Lung (tissue), 12 donors: Measurements from ENCODE around the gene SCGB1A1. TPM values are rescaled to one million over a fixed set of nuclear protein-coding genes. Genes with fewer than 3 reads are reported as not detected.

ENCODE experiments used
- ATAC-seq: fragments of 200-7000 bp; cut with Tn5 transposase; one replicate; pipeline ENCODE4 v1.9.1; 2020; ENCODE audit warnings: moderate number of reproducible peaks; ENCODE audit not compliant: insufficient read depth, low FRiP score
- DNase-seq, 3 donors: peaks; one replicate each; pipeline ENCODE4 v3.0.0-alpha.2; 2013 to 2017
- H3K27ac ChIP-seq, 2 donors: one replicate each; pipeline ENCODE4 v1.5.1; 2013; ENCODE audit warnings: mild to moderate bottlenecking in 2 of 2, moderate library complexity in 2 of 2, control low read depth in 1 of 2, inconsistent platforms in 1 of 2, low read depth in 1 of 2, low read length in 1 of 2
- H3K27me3 ChIP-seq, 3 donors: one replicate each; pipeline ENCODE4 v1.5.1; 2013; ENCODE audit warnings: low read length in 2 of 3; ENCODE audit not compliant: control insufficient read depth in 3 of 3, insufficient read depth in 3 of 3
- H3K36me3 ChIP-seq, 4 donors: one replicate each; pipeline ENCODE4 v1.5.1; 2013; ENCODE audit warnings: low read length in 4 of 4, mild to moderate bottlenecking in 1 of 4, moderate library complexity in 1 of 4; ENCODE audit not compliant: control insufficient read depth in 4 of 4, insufficient read depth in 4 of 4
- H3K4me1 ChIP-seq, 5 donors: one replicate each; pipeline ENCODE4 v1.5.1; 2013; ENCODE audit warnings: low read length in 5 of 5, mild to moderate bottlenecking in 2 of 5, moderate library complexity in 1 of 5; ENCODE audit not compliant: control insufficient read depth in 5 of 5, insufficient read depth in 5 of 5
- H3K4me3 ChIP-seq: one replicate; pipeline ENCODE4 v1.5.1; 2013; ENCODE audit warnings: mild to moderate bottlenecking, control low read depth, moderate library complexity
- H3K9ac ChIP-seq, 2 donors: one replicate each; pipeline ENCODE4 v1.5.1; 2013; ENCODE audit warnings: low read length in 2 of 2, control low read depth in 1 of 2; ENCODE audit not compliant: insufficient read depth in 1 of 2
- H3K9me3 ChIP-seq, 4 donors: one replicate each; pipeline ENCODE4 v1.5.1; 2013; ENCODE audit warnings: low read length in 3 of 4, mild to moderate bottlenecking in 1 of 4, moderate library complexity in 1 of 4; ENCODE audit not compliant: control insufficient read depth in 4 of 4, insufficient read depth in 3 of 4
- CTCF ChIP-seq: IDR thresholded peaks from 2 replicates; pipeline ENCODE4 v1.5.1; 2012; ENCODE audit warnings: mild to moderate bottlenecking; ENCODE audit errors: control extremely low read depth, extremely low read depth
- WGBS, 2 donors: extraction: QIAGEN DNeasy Blood & Tissue Kit; methylation state at CpG; one replicate each; pipeline ENCODE4 v1.1.7; 2013; 5-methylcytosine and 5-hydroxymethylcytosine counted together
- polyA plus RNA-seq, 2 donors: library from polyadenylated mRNA; stranded (reverse); fragments of 200-250 nt; gene quantifications; one replicate each; pipeline ENCODE4 v1.2.1, GENCODE V29; 2013
- total RNA-seq, 2 donors: library from RNA; depleted of rRNA in 1 of 2; stranded (reverse); fragments of >200 nt in 1 of 2; gene quantifications; one replicate each; pipeline ENCODE4 v1.2.1, GENCODE V29; 2014 to 2021
- donor health status: control.
- donor health status: control.
- donor health status: Bipolar disorder and iron deficiency.
- donor health status: healthy.
- donor health status: DM: yes; HTN: yes; CAD: no.

The SCGB1A1 gene
- total and polyA plus RNA-seq, 4 donors: 16.0 to 6,099 (median 3,995) TPM

GRCh38 chr11:62452839-62453468, 34.1 kb downstream of the SCGB1A1 start:
- H3K27ac ChIP-seq: no peak overlapping the region

DNA sequence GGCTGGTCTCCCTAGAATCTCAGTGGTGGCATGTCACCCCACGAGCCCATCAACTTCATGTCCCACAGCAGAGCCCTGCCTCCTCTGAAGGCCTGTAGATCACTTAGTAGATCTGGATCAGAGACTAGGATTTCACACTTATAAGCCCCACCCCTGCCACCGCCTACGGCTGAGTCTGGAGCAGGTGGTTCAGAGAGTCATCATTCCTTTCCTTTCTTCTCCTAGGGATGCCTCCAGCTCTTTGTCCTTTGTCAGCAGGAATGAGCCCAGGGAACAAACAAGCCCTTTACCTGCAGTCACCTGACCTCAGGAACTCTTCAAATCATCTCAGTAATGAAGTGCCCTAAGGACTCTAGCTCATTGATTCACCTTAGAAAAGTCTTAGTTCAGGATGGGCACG, 37.8 kb downstream of the SCGB1A1 start:
- no peaks in the 10 kb centered on the region for H3K27me3 ChIP-seq
- no peak for DNase-seq
- no peaks in the 10 kb centered on the region for H3K36me3 ChIP-seq
- no peak overlapping the region for H3K27ac ChIP-seq
- no peak for ATAC-seq
- H3K4me1 ChIP-seq: no peaks in the 10 kb centered on the region
- no peak overlapping the region for H3K9ac ChIP-seq
- 79 to 92% methylated on average over 4 of the region's 4 CpGs for WGBS, 2 donors
- no peak overlapping the region for H3K4me3 ChIP-seq
- TF ChIP-seq CTCF: no peak
- H3K9me3 ChIP-seq: peaks cover 0 to 2% (median 0%) of the 10 kb centered on the region in 4 donors

More at GRCh38 chr11:62452839-62453468, 34.1 kb downstream of the SCGB1A1 start:
- DNase-seq (no peak), ATAC-seq (no peak)
- no peak for TF ChIP-seq CTCF
- Histone ChIP-seq H3K9me3 (peaks cover 0 to 2% (median 0%) of the 10 kb centered on the region in 4 donors), H3K4me1 (no peaks in the 10 kb centered on the region), H3K4me3 (no peak overlapping the region), H3K9ac (no peak overlapping the region), H3K27me3 (no peaks in the 10 kb centered on the region), H3K36me3 (no peaks in the 10 kb centered on the region)
- WGBS, 2 donors: 94 to 96% methylated on average over 11 of the region's 11 CpGs

- ATAC-seq: no peak
- Histone ChIP-seq H3K4me3 (no peak overlapping the region), H3K9ac (no peak overlapping the region), H3K36me3 (no peaks in the 10 kb centered on the region), H3K9me3 (peaks cover 0 to 2% (median 0%) of the 10 kb centered on the region in 4 donors), H3K27me3 (no peaks in the 10 kb centered on the region), H3K27ac (no peak overlapping the region), H3K4me1 (no peaks in the 10 kb centered on the region)
- 82 to 90% methylated on average over 4 of the region's 4 CpGs for WGBS, 2 donors
- no peak for TF ChIP-seq CTCF
- DNase-seq: no peak
Observed at GRCh38 chr11:62457478-62457877, 38.6 kb downstream of the SCGB1A1 start.
